ENCODE data around the gene LRRFIP1.
"Not testable (repeated sequence)": the region's sequence is repeated elsewhere in the genome, so short reads cannot be mapped to it uniquely, and the experiment has no call there.

LRRFIP1 gene

GRCh38 chr2:237745250-237745613 lies 117.8 kb downstream of the LRRFIP1 start:
- DNase-seq (ENCODE audit: low read depth), result no peak

DNA sequence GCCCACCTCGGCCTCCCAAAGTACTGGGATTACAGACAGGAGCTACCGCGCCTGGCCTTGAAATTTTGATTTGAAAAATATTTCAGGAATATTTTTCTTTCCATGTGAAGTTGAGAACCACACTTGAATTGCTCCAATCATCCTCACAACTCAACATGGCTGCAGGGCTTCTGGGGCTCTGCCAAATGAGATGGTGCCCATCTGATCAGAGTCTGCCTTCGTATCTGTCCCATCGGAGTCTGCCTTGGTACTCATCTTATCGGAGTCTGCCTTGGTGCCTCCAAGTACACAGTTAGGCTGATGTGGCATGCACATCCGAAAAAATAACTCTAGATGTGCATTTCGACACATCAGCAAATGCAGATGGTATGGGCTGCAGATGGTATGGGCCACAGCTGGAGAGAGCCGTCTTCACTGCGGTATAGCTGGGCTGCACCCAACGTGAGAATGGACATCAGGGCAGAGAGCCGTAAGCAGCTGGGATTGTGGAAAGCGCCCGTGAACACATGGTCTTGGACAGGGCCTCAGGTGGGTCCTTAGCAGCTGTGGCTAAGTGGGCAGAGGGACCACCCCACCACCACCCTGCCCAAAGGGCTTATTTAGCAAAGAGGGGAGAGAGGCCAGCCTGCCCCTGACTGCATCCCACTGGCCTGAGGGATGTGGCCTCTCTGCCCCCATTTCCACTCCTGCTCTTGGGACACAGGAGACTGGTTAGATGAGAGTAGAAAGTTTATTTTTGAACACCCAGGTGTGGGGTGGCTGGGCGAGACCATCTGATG lies 119.1 kb downstream of the LRRFIP1 start:
- DNase-seq (ENCODE audit: low read depth), result no peak

DNA sequence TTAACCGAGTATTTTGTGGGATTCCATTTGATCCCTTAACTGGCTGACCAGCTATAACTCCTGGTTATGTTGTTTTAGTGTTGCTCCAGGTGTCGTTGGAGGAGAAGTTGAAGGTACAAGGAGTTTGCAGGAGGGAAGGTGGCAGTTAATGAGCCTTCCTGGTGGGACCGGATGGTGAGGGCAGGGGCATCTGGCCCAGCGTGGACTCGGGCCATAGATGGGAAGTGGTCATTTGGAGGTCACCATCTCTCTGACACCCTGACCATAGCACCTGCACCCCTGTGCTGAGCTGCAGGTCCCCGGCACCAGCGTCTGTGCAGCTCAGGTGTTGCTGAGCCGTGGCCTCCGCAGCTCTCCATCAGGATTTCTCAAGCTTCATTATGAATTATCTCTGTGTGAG lies 119.8 kb downstream of the LRRFIP1 start:
- DNase-seq (ENCODE audit: low read depth), result no peak

DNA sequence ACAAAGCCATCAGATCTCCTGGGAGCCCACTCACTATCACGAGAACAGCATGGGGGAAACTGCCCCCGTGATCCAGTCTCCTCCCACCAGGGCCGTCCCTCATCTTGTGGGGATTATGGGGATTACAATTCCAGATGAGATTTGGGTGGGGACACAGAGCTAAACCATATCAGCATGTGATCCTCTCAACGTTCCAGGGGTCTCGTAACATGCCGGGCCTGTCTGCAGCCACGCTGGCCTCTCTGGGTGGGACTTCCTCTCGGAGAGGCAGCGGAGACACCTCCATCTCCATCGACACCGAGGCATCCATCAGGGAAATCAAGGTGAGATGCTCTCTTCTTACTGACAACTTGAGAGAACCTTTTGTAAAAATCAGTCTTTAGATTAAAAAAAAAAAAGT lies 121.6 kb downstream of the LRRFIP1 start:
- no peak for DNase-seq (ENCODE audit: low read depth)

GRCh38 chr2:237749961-237750360 lies 122.6 kb downstream of the LRRFIP1 start:
- DNase-seq (ENCODE audit: low read depth), result no peak

- DNase-seq (ENCODE audit: low read depth), result not testable (repeated sequence)
Observed at GRCh38 chr2:237750441-237750840, 123.1 kb downstream of the LRRFIP1 start.

GRCh38 chr2:237752761-237753165 lies 125.4 kb downstream of the LRRFIP1 start:
- no peak for DNase-seq (ENCODE audit: low read depth)

- no peak for DNase-seq (ENCODE audit: low read depth)
Observed at GRCh38 chr2:237754182-237754581, 126.8 kb downstream of the LRRFIP1 start.

- DNase-seq (ENCODE audit: low read depth), result no peak
Observed at GRCh38 chr2:237754626-237755248, 127.3 kb downstream of the LRRFIP1 start.

- no peak for DNase-seq (ENCODE audit: low read depth)
Observed at GRCh38 chr2:237757616-237758015, 130.2 kb downstream of the LRRFIP1 start.

- no peak for DNase-seq (ENCODE audit: low read depth)
Observed at GRCh38 chr2:237758185-237758584, 130.8 kb downstream of the LRRFIP1 start.

DNA sequence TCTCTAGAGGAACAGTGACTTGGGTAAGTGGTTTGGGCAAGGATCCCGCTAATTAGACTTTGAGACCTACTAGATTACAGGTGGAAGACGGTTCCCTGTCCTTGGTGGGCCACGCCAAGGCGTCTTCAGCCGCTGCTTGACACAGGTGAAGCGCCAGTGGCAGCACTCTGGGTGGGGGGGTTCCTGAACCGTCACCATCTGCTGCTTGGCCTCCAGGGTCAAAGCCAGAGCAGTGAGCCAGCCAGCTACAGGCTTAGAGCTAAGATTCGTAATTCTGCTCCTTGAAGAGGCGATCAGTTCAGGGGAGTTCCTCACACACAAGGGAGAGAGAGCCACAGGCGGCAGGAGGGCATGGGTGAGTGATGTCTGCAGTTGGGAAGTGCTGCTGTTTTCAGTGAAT lies 131.8 kb downstream of the LRRFIP1 start:
- no peak for DNase-seq (ENCODE audit: low read depth)

GRCh38 chr2:237760506-237761502 lies 133.4 kb downstream of the LRRFIP1 start:
- no peak for DNase-seq (ENCODE audit: low read depth)

GRCh38 chr2:237762291-237763182 lies 135.2 kb downstream of the LRRFIP1 start:
- DNase-seq (ENCODE audit: low read depth), result not testable (repeated sequence)

- no peak for DNase-seq (ENCODE audit: low read depth)
Observed at GRCh38 chr2:237763812-237764211, 136.4 kb downstream of the LRRFIP1 start.

- DNase-seq (ENCODE audit: low read depth), result not testable (repeated sequence)
Observed at GRCh38 chr2:237765122-237765521, 137.7 kb downstream of the LRRFIP1 start.

DNA sequence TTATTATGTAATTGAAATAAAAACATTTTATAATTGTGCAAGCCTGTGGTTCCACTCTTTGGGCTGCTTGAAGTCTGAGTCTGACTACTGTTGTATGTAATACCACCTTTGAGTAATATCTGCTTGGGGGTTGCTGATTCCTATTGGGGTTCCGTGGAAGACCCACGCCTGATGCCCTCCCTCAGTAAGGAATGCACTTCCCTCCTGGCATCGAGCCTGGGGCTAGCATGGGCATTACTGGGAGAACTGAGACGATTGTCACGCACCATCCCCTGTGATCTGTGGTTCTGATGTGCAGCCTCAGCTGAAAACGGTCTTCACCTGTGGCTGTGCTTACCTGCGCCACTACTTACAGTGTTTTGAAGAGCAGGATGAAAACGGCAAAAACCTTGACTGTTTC lies 138.5 kb downstream of the LRRFIP1 start:
- DNase-seq (ENCODE audit: low read depth), result no peak

DNA sequence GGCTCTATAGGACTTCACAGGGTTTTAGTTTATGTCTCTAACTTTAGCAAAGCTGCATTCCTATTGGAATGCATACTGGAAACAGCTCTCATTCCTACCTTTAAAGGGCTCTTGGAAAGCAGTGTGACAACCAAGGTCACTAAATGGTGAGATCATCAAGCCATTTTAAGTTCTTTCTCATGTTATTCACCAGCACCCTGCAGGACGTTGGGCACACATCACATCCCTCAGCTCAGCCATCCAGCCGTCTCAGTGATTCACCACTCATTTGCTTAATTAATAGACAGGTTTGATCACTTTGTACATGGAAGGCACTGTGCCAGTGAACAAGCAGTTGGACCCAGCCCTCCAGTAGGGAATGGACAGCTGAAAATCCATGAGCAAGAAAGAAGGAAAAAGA lies 139.0 kb downstream of the LRRFIP1 start:
- DNase-seq (ENCODE audit: low read depth), result no peak

DNA sequence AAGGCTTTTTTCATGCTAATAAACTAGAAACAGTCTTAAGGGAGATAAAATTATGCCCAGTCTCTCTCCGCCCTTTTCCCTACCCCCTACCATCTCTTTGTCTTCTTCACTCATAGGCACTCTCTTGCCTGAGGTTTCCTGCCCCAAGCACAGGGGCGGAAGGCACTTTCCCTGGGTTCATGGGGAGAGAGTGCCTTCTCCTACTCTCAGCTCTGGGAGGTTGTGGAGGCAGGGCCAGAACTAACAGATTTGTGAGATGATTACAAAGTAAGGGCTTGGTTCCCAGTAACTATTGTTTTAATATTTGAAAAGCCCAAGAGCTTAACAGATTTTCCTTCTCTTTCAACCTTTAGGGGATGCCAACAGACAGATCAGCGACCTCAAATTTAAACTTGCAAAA lies 145.1 kb downstream of the LRRFIP1 start:
- no peak for DNase-seq (ENCODE audit: low read depth)

- DNase-seq (ENCODE audit: low read depth), result no peak
Observed at GRCh38 chr2:237773826-237774225, 146.4 kb downstream of the LRRFIP1 start.

DNA sequence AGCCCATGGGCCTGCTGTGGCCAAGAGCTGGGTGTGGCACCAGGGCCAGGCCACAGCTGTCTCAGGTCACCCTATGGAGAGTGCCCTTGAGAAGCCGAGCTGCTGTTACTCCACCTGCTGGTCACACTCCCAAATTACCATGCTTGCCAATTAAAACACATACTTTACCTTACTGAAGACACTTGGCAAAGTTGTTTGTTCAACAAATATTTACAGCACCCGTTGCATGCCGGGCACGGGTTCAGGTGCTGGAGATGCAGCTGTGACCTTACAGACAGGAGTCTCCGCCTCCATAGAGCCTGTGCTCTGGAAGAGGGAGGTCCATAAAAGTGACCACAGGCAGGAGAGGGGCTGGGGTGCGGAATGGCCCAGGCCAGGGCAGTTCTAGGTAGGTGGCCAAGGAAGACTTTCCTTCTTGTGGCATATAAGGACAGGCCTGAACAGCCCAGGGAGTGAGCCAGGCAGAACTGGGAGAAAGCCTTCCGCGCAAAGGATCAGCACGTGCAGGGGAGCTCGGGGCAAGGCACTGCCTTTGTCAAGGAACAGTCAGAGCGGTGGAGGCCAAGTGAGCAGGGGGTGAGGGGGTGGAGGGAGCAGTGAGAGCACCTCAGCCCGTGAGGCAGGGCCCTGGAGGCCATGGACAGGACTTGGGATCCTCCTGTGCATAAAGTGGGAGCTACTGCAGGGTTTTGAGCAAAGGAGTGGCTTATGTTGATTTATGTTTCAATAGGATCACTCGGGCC lies 147.6 kb downstream of the LRRFIP1 start:
- no peak for DNase-seq (ENCODE audit: low read depth)
